ENCODE measurements around the gene BRD1.

- TF ChIP-seq CTCF (IDR thresholded peaks at IDR 0.05) (no peak), POLR2A (IDR thresholded peaks at IDR 0.05) (no peak)
Observed at GRCh38 chr22:49799431-49800075, 28.1 kb downstream of the BRD1 start.
